ENCODE results near the gene SPAG6. TPM values are rescaled to one million over a fixed set of nuclear protein-coding genes. Genes with fewer than 3 reads are reported as not detected.

The SPAG6 gene
- total RNA-seq, 1 experiment from 2014 or later, result 0.74 TPM

DNA sequence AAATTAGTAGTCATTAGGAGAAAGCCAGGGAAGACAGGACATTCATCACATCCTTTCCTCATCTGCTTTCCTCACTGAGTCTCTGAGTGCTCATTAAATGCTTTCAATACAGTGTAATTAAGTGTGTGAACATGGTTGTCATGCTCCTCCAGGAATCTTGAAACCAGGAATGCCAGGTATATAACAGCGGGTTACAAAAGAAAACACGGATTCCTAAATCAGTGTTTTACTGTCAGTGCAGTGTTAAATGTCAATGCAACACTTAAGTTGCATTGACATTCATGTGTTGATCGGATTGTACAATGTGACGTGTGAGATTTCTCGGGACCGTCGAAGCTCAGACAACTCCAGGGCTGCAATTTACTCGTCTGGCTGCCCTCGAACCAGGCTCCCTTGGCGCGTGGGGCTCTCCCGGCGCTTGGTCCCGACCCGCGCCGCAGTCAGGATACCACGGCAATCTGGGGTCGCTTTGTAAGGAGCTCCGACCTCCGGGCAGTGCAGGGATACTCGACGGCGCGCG, 455 bp upstream of the SPAG6 start:
- no peak for ATAC-seq
- ChIA-PET CTCF (interaction anchor here (1.1 to 1.5 kb wide), 3 partner anchors 92 to 351 kb away, joined by 3 to 4 read pairs (median 3); no protein-coding TSS in a partner anchor), POLR2A (interaction anchor here (0.8 to 1.4 kb wide), 2 partner anchors 28 to 41 kb away, joined by 3 to 6 read pairs; partner anchors contain the start of gene COMMD3)
- peak overlapping the region; percentile 69 for H3K4me3 Mint-ChIP-seq
- no peaks in the 10 kb centered on the region for H3K36me3 Mint-ChIP-seq
- DNase-seq (ENCODE audit: low spot score), result no peak
- no peak overlapping the region for H3K27ac Mint-ChIP-seq
- H3K4me1 Mint-ChIP-seq, result peaks cover 11% of the 10 kb centered on the region
- H3K9me3 Mint-ChIP-seq, result no peaks in the 10 kb centered on the region
- peaks cover 96% of the 10 kb centered on the region for H3K27me3 Mint-ChIP-seq (ENCODE audit: low read depth)
- TF ChIP-seq, protein P1, sequence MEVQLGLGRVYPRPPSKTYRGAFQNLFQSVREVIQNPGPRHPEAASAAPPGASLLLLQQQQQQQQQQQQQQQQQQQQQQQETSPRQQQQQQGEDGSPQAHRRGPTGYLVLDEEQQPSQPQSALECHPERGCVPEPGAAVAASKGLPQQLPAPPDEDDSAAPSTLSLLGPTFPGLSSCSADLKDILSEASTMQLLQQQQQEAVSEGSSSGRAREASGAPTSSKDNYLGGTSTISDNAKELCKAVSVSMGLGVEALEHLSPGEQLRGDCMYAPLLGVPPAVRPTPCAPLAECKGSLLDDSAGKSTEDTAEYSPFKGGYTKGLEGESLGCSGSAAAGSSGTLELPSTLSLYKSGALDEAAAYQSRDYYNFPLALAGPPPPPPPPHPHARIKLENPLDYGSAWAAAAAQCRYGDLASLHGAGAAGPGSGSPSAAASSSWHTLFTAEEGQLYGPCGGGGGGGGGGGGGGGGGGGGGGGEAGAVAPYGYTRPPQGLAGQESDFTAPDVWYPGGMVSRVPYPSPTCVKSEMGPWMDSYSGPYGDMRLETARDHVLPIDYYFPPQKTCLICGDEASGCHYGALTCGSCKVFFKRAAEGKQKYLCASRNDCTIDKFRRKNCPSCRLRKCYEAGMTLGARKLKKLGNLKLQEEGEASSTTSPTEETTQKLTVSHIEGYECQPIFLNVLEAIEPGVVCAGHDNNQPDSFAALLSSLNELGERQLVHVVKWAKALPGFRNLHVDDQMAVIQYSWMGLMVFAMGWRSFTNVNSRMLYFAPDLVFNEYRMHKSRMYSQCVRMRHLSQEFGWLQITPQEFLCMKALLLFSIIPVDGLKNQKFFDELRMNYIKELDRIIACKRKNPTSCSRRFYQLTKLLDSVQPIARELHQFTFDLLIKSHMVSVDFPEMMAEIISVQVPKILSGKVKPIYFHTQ (CRISPR knock-in tag; IDR thresholded peaks at IDR 0.05), result no peak
- TF ChIP-seq, protein P2, sequence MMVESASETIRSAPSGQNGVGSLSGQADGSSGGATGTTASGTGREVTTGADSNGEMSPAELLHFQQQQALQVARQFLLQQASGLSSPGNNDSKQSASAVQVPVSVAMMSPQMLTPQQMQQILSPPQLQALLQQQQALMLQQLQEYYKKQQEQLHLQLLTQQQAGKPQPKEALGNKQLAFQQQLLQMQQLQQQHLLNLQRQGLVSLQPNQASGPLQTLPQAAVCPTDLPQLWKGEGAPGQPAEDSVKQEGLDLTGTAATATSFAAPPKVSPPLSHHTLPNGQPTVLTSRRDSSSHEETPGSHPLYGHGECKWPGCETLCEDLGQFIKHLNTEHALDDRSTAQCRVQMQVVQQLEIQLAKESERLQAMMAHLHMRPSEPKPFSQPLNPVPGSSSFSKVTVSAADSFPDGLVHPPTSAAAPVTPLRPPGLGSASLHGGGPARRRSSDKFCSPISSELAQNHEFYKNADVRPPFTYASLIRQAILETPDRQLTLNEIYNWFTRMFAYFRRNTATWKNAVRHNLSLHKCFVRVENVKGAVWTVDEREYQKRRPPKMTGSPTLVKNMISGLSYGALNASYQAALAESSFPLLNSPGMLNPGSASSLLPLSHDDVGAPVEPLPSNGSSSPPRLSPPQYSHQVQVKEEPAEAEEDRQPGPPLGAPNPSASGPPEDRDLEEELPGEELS (CRISPR knock-in tag; IDR thresholded peaks at IDR 0.05), result no peak
- TF ChIP-seq GTF2I (CRISPR knock-in tag; conservative IDR thresholded peaks at IDR 0.05) (no peak), SMAD3 (CRISPR knock-in tag; IDR thresholded peaks at IDR 0.05; ENCODE audit: borderline replicate concordance) (no peak), RORB (CRISPR knock-in tag; IDR thresholded peaks at IDR 0.05) (no peak), TP53 (CRISPR knock-in tag; IDR thresholded peaks at IDR 0.05) (no peak), NFE2L1 (CRISPR knock-in tag; IDR thresholded peaks at IDR 0.05) (no peak), IRF2 (CRISPR knock-in tag; IDR thresholded peaks at IDR 0.05; ENCODE audit: borderline replicate concordance, low read depth) (no peak), ZNF671 (CRISPR knock-in tag; IDR thresholded peaks at IDR 0.05) (no peak), ZNF263 (CRISPR knock-in tag; IDR thresholded peaks at IDR 0.05; ENCODE audit: low read depth) (no peak), TEAD1 (CRISPR knock-in tag; IDR thresholded peaks at IDR 0.05) (no peak), ZBTB21 (CRISPR knock-in tag; IDR thresholded peaks at IDR 0.05; ENCODE audit: borderline replicate concordance) (no peak), OVOL2 (CRISPR knock-in tag; IDR thresholded peaks at IDR 0.05; ENCODE audit: borderline replicate concordance) (no peak)
- TF ChIP-seq, protein P3, sequence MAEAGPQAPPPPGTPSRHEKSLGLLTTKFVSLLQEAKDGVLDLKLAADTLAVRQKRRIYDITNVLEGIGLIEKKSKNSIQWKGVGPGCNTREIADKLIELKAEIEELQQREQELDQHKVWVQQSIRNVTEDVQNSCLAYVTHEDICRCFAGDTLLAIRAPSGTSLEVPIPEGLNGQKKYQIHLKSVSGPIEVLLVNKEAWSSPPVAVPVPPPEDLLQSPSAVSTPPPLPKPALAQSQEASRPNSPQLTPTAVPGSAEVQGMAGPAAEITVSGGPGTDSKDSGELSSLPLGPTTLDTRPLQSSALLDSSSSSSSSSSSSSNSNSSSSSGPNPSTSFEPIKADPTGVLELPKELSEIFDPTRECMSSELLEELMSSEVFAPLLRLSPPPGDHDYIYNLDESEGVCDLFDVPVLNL (CRISPR knock-in tag; IDR thresholded peaks at IDR 0.05; ENCODE audit: borderline replicate concordance, low read depth), result no peak
- TF ChIP-seq, protein P4, sequence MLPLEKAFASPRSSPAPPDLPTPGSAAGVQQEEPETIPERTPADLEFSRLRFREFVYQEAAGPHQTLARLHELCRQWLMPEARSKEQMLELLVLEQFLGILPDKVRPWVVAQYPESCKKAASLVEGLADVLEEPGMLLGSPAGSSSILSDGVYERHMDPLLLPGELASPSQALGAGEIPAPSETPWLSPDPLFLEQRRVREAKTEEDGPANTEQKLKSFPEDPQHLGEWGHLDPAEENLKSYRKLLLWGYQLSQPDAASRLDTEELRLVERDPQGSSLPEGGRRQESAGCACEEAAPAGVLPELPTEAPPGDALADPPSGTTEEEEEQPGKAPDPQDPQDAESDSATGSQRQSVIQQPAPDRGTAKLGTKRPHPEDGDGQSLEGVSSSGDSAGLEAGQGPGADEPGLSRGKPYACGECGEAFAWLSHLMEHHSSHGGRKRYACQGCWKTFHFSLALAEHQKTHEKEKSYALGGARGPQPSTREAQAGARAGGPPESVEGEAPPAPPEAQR (CRISPR knock-in tag; IDR thresholded peaks at IDR 0.05), result no peak
- TF ChIP-seq, protein P5, sequence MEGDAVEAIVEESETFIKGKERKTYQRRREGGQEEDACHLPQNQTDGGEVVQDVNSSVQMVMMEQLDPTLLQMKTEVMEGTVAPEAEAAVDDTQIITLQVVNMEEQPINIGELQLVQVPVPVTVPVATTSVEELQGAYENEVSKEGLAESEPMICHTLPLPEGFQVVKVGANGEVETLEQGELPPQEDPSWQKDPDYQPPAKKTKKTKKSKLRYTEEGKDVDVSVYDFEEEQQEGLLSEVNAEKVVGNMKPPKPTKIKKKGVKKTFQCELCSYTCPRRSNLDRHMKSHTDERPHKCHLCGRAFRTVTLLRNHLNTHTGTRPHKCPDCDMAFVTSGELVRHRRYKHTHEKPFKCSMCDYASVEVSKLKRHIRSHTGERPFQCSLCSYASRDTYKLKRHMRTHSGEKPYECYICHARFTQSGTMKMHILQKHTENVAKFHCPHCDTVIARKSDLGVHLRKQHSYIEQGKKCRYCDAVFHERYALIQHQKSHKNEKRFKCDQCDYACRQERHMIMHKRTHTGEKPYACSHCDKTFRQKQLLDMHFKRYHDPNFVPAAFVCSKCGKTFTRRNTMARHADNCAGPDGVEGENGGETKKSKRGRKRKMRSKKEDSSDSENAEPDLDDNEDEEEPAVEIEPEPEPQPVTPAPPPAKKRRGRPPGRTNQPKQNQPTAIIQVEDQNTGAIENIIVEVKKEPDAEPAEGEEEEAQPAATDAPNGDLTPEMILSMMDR (IDR thresholded peaks at IDR 0.05), result no peak
- TF ChIP-seq, protein P6, sequence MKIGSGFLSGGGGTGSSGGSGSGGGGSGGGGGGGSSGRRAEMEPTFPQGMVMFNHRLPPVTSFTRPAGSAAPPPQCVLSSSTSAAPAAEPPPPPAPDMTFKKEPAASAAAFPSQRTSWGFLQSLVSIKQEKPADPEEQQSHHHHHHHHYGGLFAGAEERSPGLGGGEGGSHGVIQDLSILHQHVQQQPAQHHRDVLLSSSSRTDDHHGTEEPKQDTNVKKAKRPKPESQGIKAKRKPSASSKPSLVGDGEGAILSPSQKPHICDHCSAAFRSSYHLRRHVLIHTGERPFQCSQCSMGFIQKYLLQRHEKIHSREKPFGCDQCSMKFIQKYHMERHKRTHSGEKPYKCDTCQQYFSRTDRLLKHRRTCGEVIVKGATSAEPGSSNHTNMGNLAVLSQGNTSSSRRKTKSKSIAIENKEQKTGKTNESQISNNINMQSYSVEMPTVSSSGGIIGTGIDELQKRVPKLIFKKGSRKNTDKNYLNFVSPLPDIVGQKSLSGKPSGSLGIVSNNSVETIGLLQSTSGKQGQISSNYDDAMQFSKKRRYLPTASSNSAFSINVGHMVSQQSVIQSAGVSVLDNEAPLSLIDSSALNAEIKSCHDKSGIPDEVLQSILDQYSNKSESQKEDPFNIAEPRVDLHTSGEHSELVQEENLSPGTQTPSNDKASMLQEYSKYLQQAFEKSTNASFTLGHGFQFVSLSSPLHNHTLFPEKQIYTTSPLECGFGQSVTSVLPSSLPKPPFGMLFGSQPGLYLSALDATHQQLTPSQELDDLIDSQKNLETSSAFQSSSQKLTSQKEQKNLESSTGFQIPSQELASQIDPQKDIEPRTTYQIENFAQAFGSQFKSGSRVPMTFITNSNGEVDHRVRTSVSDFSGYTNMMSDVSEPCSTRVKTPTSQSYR (CRISPR knock-in tag; IDR thresholded peaks at IDR 0.05), result no peak
- TF ChIP-seq, protein P7, sequence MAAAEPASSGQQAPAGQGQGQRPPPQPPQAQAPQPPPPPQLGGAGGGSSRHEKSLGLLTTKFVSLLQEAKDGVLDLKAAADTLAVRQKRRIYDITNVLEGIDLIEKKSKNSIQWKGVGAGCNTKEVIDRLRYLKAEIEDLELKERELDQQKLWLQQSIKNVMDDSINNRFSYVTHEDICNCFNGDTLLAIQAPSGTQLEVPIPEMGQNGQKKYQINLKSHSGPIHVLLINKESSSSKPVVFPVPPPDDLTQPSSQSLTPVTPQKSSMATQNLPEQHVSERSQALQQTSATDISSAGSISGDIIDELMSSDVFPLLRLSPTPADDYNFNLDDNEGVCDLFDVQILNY (CRISPR knock-in tag; IDR thresholded peaks at IDR 0.05), result no peak
- TF ChIP-seq, protein P8, sequence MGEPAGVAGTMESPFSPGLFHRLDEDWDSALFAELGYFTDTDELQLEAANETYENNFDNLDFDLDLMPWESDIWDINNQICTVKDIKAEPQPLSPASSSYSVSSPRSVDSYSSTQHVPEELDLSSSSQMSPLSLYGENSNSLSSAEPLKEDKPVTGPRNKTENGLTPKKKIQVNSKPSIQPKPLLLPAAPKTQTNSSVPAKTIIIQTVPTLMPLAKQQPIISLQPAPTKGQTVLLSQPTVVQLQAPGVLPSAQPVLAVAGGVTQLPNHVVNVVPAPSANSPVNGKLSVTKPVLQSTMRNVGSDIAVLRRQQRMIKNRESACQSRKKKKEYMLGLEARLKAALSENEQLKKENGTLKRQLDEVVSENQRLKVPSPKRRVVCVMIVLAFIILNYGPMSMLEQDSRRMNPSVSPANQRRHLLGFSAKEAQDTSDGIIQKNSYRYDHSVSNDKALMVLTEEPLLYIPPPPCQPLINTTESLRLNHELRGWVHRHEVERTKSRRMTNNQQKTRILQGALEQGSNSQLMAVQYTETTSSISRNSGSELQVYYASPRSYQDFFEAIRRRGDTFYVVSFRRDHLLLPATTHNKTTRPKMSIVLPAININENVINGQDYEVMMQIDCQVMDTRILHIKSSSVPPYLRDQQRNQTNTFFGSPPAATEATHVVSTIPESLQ (CRISPR knock-in tag; IDR thresholded peaks at IDR 0.05), result no peak

Measured in WTC11 (cell line).